PC-9 (cell line): Measurements from ENCODE around the gene DALRD3. TPM values are rescaled to one million over a fixed set of nuclear protein-coding genes. Genes with fewer than 3 reads are reported as not detected.

Experiments
- BruUV-seq: library from RNA; stranded (reverse); fragments of 400-500 nt; replicated peaks from 2 replicates; lab custom pipeline; 2021; lab: Mats Ljungman, UMichigan
- CTCF ChIA-PET: fragments of 300-600 bp; sonication (Branson Sonifier 250); formaldehyde crosslinking; loops from one replicate; lab custom pipeline; 2022; ENCODE audit warnings: antibody characterized with exemption; lab: Charles Lee
- POLR2A ChIA-PET: fragments of 300-600 bp; sonication (Branson Sonifier 250); formaldehyde crosslinking; loops from one replicate; lab custom pipeline; 2022; ENCODE audit warnings: antibody characterized with exemption; ENCODE audit not compliant: unreplicated experiment; lab: Charles Lee
- DNase-seq, 2 experiments: peaks; one replicate each; pipeline versions ENCODE4 v3.0.0 to v3.0.0-alpha.2; 2015 to 2022; ENCODE audit warnings: mixed read lengths in 1 of 2
- H2AFZ ChIP-seq: fragments of 200-600 bp; sonication (generic); 2 replicates; pipeline ENCODE4 v1.8.1; 2017; ENCODE audit warnings: antibody characterized with exemption
- H3F3A ChIP-seq: fragments of 200-600 bp; sonication (generic); 2 replicates; pipeline ENCODE4 v1.8.1; 2017; ENCODE audit warnings: antibody characterized with exemption, mild to moderate bottlenecking, low read depth; ENCODE audit not compliant: insufficient read depth
- H3K27ac ChIP-seq: fragments of 200-600 bp; sonication (generic); 2 replicates; pipeline ENCODE4 v1.6.1; 2016; ENCODE audit warnings: mixed run types
- H3K27me3 ChIP-seq: fragments of 200-600 bp; sonication (generic); 2 replicates; pipeline ENCODE4 v1.6.1; 2016; ENCODE audit warnings: low read depth, mixed run types; ENCODE audit not compliant: insufficient read depth
- H3K36me3 ChIP-seq: fragments of 200-600 bp; sonication (generic); 2 replicates; pipeline ENCODE4 v1.6.1; 2016; ENCODE audit warnings: low read depth, mixed run types
- H3K4me1 ChIP-seq: fragments of 200-600 bp; sonication (generic); replicated peaks from 2 replicates; pipeline ENCODE4 v1.6.1; 2016; ENCODE audit warnings: mixed run types; ENCODE audit not compliant: insufficient read depth
- H3K4me2 ChIP-seq: fragments of 200-600 bp; sonication (generic); 2 replicates; pipeline ENCODE4 v1.6.1; 2017; ENCODE audit warnings: mixed run types
- H3K4me3 ChIP-seq: fragments of 200-600 bp; sonication (generic); 2 replicates; pipeline ENCODE4 v1.6.1; 2016; ENCODE audit warnings: mixed run types
- H3K79me2 ChIP-seq: fragments of 200-600 bp; sonication (generic); 2 replicates; pipeline ENCODE4 v1.6.1; 2017; ENCODE audit warnings: low read depth, mixed run types
- H3K9me2 ChIP-seq: fragments of 200-600 bp; sonication (generic); 2 replicates; pipeline ENCODE4 v1.8.1; 2017; ENCODE audit warnings: mild to moderate bottlenecking; ENCODE audit not compliant: insufficient read depth
- H3K9me3 ChIP-seq: fragments of 200-600 bp; sonication (generic); 2 replicates; pipeline ENCODE4 v1.8.1; 2016; ENCODE audit warnings: low read depth; ENCODE audit not compliant: insufficient read depth
- H4K20me1 ChIP-seq: fragments of 200-600 bp; sonication (generic); 2 replicates; pipeline ENCODE4 v1.8.1; 2017; ENCODE audit not compliant: insufficient read depth
- CTCF ChIP-seq: fragments of 200-600 bp; sonication (generic); conservative IDR thresholded peaks from 2 replicates; pipeline ENCODE4 v1.6.1; 2017; ENCODE audit warnings: mixed run types, antibody characterized with exemption, mild to moderate bottlenecking, moderate library complexity
- EZH2 ChIP-seq: fragments of 200-600 bp; sonication (generic); IDR thresholded peaks from 2 replicates; pipeline ENCODE4 v1.8.0; 2017; ENCODE audit warnings: antibody characterized with exemption, low read depth
- intact Hi-C: fragments of 100-400 bp; cut with micrococcal nuclease; formaldehyde crosslinking; loops from one replicate; pipeline ENCODE4 v1.10.0; 2022; ENCODE audit not compliant: unreplicated experiment
- total RNA-seq: library from RNA; stranded (reverse); gene quantifications from 2 replicates; pipeline ENCODE4 v1.2.3, GENCODE V29; 2021

DALRD3 gene
- total RNA-seq, 1 experiment from 2014 or later, result 27.7 TPM

GRCh38 chr3:49025793-49026520, 7.6 kb upstream of the DALRD3 start:
- no peaks in the 10 kb centered on the region for H3K27me3 ChIP-seq
- peaks cover 52% of the 10 kb centered on the region for H3F3A ChIP-seq
- no peak overlapping the region for H3K27ac ChIP-seq
- TF ChIP-seq CTCF, result no peak
- no TSS peak for BruUV-seq
- H3K9me2 ChIP-seq, result no peaks in the 10 kb centered on the region
- H4K20me1 ChIP-seq, result no peaks in the 10 kb centered on the region; the same call in 1 of the 2 replicates
- H2AFZ ChIP-seq, result no peak overlapping the region
- no peak overlapping the region for H3K4me2 ChIP-seq
- DNase-seq, result no peak
- H3K36me3 ChIP-seq, result peaks cover 14% of the 10 kb centered on the region; the same call in 1 of the 2 replicates
- no peaks in the 10 kb centered on the region for H3K9me3 ChIP-seq
- ChIA-PET POLR2A (interaction anchor here (0.6 kb wide), 1 partner anchor 282 kb away, joined by 5 read pairs; no protein-coding TSS in a partner anchor), CTCF (no interaction called here)
- peaks cover 63% of the 10 kb centered on the region for H3K79me2 ChIP-seq
- no peak overlapping the region for H3K4me3 ChIP-seq
- peaks cover 19% of the 10 kb centered on the region for H3K4me1 ChIP-seq
- intact Hi-C loops, result loop anchor here (5.0 kb wide), 1 partner anchor 66 kb away; the partner anchor contains the start of gene QRICH1

DNA sequence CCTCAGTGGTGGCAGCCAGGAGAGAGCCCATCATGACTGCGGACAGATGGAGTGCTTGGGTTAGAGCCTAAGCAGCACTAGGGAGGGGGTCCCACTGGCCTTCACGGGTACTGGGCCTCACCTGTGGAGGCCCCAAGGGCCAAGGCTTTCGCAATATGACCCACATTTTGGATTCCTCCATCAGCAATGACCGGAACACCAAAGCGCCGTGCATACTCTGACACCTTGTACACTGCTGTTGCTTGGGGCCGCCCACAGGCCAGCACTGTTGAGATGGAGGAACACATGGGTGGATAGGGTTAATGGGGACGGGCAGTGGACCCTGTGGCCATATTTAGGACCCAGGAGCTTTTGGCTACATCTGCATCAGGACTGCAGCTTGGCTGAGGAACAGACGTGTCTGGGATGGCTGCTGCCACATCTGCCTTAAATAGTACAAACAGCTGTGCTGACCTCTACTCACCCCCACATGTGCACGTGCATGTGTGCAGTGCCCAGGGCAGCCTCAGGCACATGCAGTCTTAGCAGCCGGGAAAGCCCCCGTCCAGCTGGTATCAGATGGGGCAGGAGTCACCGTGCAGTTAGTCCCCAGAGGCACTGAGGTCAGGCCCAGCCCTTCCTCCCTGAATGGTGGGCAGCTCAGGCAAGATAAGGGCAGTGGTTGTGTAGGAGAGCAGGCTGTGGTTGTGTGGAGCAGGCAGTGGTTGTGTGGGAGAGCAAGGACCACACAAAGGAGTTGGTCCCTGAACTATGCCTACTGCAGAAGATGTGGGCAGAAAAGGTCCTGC, 6.8 kb upstream of the DALRD3 start:
- H3K9me2 ChIP-seq, result no peaks in the 10 kb centered on the region
- intact Hi-C loops, result loop anchor here (5.0 kb wide), 1 partner anchor 67 kb away; the partner anchor contains the start of gene QRICH1
- no peak overlapping the region for H2AFZ ChIP-seq
- no peak overlapping the region for H3K4me3 ChIP-seq
- TF ChIP-seq CTCF (no peak), EZH2 (no peak)
- peaks cover 70% of the 10 kb centered on the region for H3K79me2 ChIP-seq
- no peaks in the 10 kb centered on the region for H3K9me3 ChIP-seq
- H3K4me2 ChIP-seq, result no peak overlapping the region
- peaks cover 50% of the 10 kb centered on the region for H3F3A ChIP-seq
- H3K36me3 ChIP-seq, result peaks cover 14% of the 10 kb centered on the region; the same call in 1 of the 2 replicates
- ChIA-PET POLR2A (interaction anchor here (0.6 kb wide), 1 partner anchor 281 kb away, joined by 5 read pairs; no protein-coding TSS in a partner anchor), CTCF (no interaction called here)
- no peaks in the 10 kb centered on the region; the same call in 1 of the 2 replicates for H4K20me1 ChIP-seq
- BruUV-seq, result no TSS peak
- peaks cover 19% of the 10 kb centered on the region for H3K4me1 ChIP-seq
- H3K27me3 ChIP-seq, result no peaks in the 10 kb centered on the region
- H3K27ac ChIP-seq, result no peak overlapping the region
- no peak for DNase-seq

DNA sequence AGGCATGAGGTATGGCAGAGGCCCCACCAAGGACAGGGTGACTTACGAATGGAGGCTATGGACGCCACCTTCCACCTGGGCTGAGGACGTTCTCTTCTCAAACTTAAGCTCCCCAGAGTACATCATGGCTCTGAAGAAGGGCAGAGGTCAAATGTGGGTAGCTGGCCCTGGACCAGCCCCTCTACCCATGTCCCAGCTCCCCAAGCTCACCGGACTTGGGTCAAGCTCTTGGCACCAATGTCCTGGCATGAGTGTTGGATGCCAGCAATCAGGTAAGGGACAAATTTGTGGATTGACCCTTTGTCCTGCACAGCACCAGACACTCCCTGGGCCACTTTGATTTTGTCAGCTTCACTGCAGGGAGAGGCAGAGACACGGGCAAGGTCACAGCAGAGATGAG, 6.1 kb upstream of the DALRD3 start:
- Histone ChIP-seq H3K4me2 (no peak overlapping the region), H2AFZ (no peak overlapping the region), H3K4me1 (peaks cover 26% of the 10 kb centered on the region), H3K27me3 (no peaks in the 10 kb centered on the region), H3F3A (peaks cover 49% of the 10 kb centered on the region), H3K36me3 (peaks cover 14% of the 10 kb centered on the region; the same call in 1 of the 2 replicates), H3K79me2 (peaks cover 78% of the 10 kb centered on the region), H3K9me3 (no peaks in the 10 kb centered on the region), H3K4me3 (no peak overlapping the region), H4K20me1 (no peaks in the 10 kb centered on the region; the same call in 1 of the 2 replicates), H3K27ac (no peak overlapping the region), H3K9me2 (no peaks in the 10 kb centered on the region)
- DNase-seq, result no peak
- BruUV-seq, result no TSS peak
- TF ChIP-seq CTCF, result no peak
- TF ChIP-seq EZH2, result no peak
- intact Hi-C loops, result no loop called here
- CTCF ChIA-PET, result no interaction called here
- POLR2A ChIA-PET, result no interaction called here
